SU-DHL-6 (cell line): ENCODE results near the gene ZNF69.
"Not testable (repeated sequence)": the region's sequence is repeated elsewhere in the genome, so short reads cannot be mapped to it uniquely, and the experiment has no call there.

Experiments
- CTCF ChIP-seq: fragments of 200-600 bp; sonication (generic); IDR thresholded peaks from one replicate; pipeline ENCODE4 v1.5.1; 2017; ENCODE audit warnings: antibody characterized with exemption, mild to moderate bottlenecking, low read length, moderate library complexity; ENCODE audit not compliant: insufficient read depth, poor library complexity, severe bottlenecking
- EZH2phosphoT487 ChIP-seq: fragments of 200-600 bp; sonication (generic), shearing (Covaris generic); conservative IDR thresholded peaks from 2 replicates; pipeline ENCODE4 v1.6.1; 2018; ENCODE audit warnings: mild to moderate bottlenecking, antibody characterized with exemption, low read length, moderate library complexity, mixed read lengths

- not testable (repeated sequence) for TF ChIP-seq CTCF, EZH2phosphoT487
These were observed 2.3 kb downstream of the ZNF69 start for GRCh38 chr19:11889901-11890300.
